ENCODE measurements around the gene MYBPC1.
"Not testable (repeated sequence)": the region's sequence is repeated elsewhere in the genome, so short reads cannot be mapped to it uniquely, and the experiment has no call there.

MYBPC1 gene

DNA sequence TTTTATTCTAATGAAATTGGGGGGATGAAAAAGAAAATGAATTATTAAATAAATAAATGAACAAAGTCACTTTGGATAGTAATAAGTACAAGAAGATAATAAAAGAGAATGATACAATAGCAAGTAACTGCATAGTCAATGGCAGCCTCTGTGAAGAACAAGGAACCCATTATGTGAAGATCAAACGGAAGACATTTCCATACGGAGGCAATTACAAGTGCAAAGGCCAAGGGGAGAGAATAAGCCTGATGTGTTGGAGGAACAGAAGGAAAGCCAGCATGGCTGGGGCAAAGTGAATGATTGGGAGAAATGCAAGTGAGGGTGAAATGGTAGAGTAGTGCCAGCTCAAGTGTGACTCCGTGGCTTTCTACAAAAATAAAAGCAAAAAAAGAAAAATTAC, 58.7 kb downstream of the MYBPC1 start:
- no peak for DNase-seq (ENCODE audit: low read depth in 2 of 2)

GRCh38 chr12:101654442-101654841, 59.7 kb downstream of the MYBPC1 start:
- no peak for DNase-seq (ENCODE audit: low read depth in 2 of 2)

DNA sequence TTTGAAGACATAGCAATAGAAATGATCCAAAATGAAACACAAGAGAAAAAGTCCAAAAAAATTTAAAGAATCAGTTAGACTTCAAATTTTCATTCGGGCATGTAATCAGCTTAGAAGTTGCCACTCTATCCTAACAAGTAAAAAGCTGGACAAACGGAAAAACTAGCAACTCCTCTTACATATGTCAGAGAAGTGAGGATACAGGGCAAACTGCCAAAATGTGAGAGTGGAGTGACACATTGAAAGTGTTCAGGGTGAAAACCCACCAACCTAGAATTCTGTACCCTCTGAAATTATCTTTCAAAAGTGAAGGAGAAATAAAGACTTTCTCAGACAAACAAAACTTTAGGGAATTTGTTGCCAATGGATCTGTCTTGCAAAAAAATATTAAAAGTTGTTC, 60.6 kb downstream of the MYBPC1 start:
- DNase-seq (ENCODE audit: low read depth in 2 of 2) = no peak

DNA sequence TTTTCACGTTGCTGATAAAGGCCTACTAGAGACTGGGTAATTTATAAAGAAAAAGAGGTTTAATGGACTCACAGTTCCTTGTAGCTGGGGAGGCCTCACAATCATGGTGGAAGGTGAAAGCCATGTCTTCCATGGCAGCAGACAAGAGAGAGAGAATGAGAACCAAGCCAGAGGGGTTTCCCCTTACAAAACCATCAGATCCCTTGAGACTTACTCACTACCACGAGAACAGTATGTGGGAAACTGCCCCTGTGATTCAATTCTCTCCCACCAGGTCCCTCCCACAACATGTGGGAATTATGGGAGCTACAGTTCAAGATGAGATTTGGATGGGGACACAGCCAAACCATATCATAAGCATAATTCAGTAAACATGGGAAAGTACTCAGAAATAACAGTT, 65.9 kb downstream of the MYBPC1 start:
- DNase-seq (ENCODE audit: low read depth in 2 of 2) = not testable (repeated sequence)

GRCh38 chr12:101663298-101663697, 68.5 kb downstream of the MYBPC1 start:
- DNase-seq (ENCODE audit: low read depth in 2 of 2) = no peak

DNA sequence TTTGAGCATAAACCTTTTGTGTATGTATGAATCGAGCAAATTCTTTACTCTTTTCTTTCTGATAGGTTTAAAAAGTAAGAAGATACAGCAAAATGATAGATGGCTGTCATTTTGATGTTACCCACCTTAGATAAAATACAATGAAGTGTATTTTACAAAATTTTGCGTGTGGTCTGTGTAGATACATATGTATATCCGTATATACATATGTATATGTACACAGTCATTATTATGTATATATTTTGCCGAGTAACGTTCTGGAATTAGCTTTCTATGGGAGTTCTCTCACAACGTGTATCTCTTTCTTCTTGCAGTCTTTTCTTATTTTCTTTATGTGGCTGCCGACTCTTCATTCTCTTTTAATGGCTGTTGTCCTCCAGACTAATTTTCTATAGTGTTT, 70.2 kb downstream of the MYBPC1 start:
- no peak for DNase-seq (ENCODE audit: low read depth in 2 of 2)

- DNase-seq (ENCODE audit: low read depth in 2 of 2) = no peak
Measured at GRCh38 chr12:101666052-101666728, 71.4 kb downstream of the MYBPC1 start.

- no peak for DNase-seq (ENCODE audit: low read depth in 2 of 2)
Measured at GRCh38 chr12:101667591-101667990, 72.8 kb downstream of the MYBPC1 start.

DNA sequence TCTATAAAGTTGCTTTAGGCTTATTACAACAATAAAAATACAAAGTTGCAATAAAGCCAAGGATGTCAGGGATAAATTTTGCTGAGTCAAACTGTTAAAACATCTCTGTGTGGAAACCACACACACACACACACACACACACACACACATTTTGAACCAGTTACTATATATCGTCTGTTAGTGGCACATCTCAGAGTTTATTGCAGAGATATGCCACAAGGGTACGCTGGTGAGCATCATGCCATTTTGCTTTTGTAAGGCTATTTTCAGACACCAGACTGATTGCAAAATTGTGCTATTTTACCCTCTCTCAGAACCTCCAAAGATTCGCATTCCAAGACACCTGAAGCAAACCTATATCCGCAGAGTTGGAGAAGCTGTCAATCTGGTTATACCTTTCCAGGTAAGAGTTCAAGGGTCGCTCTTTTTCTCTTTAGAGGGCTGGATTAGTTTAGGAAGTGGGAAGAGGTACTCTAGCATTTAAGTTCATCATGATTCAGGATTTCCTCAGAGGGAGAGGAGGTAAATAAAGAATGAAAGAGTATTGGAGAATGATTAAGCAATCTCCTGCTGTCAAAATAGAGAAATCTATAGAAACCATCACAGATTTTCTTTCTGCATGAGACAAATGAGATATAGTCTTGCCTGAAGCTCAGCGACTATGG, 75.4 kb downstream of the MYBPC1 start:
- DNase-seq (ENCODE audit: low read depth in 2 of 2) = no peak

DNA sequence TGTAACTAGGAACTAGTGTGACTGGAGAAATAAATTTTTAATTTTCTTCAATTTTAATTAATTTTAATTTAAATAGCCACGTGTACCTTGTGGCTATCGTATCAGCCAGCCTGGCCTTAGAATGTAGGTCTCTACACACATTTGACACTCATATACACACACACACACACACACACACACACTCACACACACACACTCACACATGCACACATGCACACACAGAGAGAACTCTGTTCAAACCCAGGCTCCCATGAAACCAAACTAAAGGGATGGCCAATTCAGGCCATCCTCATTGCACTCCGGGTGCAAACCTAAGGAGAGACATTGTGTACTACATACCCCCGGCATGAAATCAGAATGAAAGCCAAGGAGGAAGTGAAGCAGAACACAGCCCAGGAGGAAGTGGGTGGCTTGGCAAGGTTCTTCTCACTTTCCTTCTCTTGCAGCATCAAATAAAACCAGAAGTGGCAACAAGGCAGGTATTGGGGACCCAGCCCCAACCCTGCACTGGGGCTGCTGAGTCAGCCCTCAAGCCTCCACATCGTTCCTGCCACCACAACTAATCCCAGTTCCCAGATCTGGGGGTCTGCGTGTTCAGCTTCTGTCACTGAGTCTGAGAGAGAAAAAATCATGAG, 76.5 kb downstream of the MYBPC1 start:
- DNase-seq (ENCODE audit: low read depth in 2 of 2) = no peak

DNA sequence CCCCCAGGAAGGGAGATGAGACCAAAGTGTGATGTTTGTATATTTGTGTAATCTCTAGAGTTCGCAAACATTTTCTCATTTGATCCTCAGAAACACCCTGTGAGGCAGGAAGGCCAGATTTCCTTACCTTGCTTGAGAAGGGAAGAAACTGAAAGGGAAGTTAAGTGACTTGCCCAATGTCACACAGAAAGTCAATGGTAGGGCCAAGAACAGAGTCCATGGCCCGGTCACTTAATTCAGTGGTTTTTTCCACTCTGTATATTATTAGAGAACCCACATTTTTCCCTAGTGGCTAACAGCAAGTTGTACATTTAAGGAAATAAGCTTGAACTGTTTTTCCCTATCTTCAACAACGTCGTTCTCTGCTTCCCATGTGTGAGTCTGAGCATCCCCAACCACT, 77.1 kb downstream of the MYBPC1 start:
- no peak for DNase-seq (ENCODE audit: low read depth in 2 of 2)

GRCh38 chr12:101675555-101675954, 80.8 kb downstream of the MYBPC1 start:
- no peak for DNase-seq (ENCODE audit: low read depth in 2 of 2)

DNA sequence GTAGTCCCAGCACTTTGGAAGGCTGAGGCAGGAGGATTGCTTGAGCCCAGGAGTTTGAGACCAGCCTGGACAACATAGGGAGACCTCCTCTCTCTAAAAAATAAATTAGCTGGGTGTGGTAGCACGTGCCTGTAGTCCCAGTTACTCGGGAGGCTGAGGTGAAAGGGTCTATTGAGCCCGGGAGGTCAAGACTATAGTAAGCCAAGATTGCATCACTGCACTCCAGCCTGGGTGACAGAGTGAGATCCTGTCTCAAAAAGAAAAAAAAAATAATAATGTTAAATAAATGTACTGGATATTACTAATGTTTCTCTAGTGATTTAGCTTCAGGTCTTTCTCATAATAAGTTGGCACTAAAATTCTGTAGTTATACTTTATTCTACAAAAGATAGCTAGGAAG, 81.7 kb downstream of the MYBPC1 start:
- not testable (repeated sequence) for DNase-seq (ENCODE audit: low read depth in 2 of 2)

DNA sequence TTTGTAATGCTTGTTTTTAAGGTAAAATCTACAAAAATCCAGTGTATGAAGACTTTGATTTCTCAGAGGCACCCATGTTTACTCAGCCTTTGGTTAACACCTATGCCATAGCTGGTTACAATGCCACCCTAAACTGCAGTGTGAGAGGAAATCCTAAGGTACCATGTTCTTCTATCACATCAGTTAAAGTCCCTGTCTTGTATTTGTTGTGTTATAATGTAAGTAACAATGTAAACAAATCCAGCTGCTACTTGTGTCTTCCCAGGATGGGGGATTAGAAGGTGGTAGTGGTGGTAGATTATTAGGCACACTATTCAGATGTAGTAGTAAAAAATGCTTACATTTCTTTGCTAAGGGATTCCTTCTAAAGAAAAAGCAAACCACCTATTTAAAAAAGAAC, 83.3 kb downstream of the MYBPC1 start:
- no peak for DNase-seq (ENCODE audit: low read depth in 2 of 2)

- DNase-seq (ENCODE audit: low read depth in 2 of 2) = no peak
Measured at GRCh38 chr12:101680240-101680639, 85.5 kb downstream of the MYBPC1 start.

DNA sequence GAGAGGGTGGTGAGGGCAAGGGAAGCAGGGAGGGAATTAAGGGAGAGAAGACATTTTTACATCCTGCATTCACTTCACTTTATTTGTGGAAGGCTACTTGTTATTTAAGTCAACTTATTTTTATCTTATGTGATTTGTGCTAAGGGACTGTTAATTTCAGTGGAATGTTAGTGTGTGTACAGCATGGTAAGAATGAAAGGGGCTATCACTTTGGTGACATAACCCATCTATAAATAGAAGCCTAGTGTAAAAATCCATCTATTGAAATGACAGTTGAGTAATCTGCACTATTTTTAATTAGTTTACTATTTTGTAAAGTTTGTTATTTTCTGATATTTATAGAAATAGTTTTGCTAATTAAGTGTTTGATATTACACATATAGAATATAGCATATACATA, 85.9 kb downstream of the MYBPC1 start:
- DNase-seq (ENCODE audit: low read depth in 2 of 2) = no peak

- not testable (repeated sequence) for DNase-seq (ENCODE audit: low read depth in 2 of 2)
Measured at GRCh38 chr12:101681627-101682026, 86.9 kb downstream of the MYBPC1 start.

DNA sequence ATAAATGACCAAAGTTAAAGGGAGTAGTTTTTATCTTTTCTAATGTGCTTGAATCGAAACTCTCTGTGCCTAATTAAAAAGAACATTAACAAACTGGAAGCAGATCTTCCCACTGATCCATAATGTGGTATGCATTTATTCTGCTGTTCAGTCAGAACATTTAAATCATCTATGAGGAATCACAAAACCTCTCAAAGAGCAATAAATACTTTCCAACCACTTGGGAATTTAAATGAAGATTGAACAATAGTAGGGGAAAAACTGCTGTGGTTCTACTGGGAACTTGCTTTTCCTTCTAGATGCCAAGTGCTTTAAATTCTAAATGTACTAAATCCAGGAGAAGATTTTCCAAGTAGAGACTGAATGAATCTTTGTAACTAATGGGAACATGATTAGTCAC, 90.3 kb downstream of the MYBPC1 start:
- no peak for DNase-seq (ENCODE audit: low read depth in 2 of 2)

DNA sequence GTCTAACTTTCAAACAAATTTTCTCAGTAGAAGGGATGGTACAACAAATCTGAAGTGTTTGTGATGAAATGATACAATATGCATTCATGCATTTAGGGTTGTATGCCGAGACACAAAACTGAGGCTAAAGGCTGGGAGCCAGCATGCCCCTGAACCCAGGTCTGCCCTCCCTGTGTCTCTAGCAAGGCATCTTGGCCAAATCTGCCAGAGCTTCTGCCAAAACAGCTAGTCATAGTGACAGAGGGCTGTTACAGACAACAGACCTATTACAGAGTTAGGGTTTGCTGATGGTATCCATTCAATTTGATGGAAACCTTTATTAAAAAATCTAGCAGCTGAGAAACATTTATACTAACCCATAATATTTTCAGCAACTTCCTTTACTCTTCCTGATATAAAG, 91.4 kb downstream of the MYBPC1 start:
- DNase-seq (ENCODE audit: low read depth in 2 of 2) = no peak

- no peak for DNase-seq (ENCODE audit: low read depth in 2 of 2)
Measured at GRCh38 chr12:101690544-101691098, 95.8 kb downstream of the MYBPC1 start.

- no peak for DNase-seq (ENCODE audit: low read depth in 2 of 2)
Measured at GRCh38 chr12:101691503-101692096, 96.8 kb downstream of the MYBPC1 start.

DNA sequence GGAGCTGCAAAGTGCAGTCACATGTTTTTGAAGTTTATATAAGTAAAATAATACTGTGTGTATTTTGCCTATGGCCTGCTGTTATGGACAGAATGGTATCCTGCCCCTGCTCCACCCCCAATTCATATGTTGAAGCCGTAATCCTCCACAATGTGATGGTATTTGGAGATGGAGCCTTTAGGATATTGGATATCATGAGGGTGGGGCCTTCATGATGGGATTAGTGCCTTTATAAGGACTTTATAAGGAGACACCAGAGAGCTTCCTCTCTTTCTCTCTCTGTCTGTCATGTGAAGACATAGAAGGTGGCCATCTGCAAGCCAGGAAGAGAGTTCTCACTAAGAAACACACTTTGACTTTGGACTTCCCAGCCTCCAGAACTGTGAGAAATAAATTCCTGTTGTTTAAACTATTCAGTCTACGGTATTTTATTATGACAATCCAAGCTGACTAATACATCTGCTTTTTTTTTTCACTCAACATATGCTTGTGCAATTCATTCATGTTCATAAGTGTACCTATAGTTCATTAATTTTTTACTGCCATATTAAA, 99.6 kb downstream of the MYBPC1 start:
- DNase-seq (ENCODE audit: low read depth in 2 of 2) = no peak
